H1 (cell line): ENCODE results near the gene TMEM86B. TPM values are rescaled to one million over a fixed set of nuclear protein-coding genes. Genes with fewer than 3 reads are reported as not detected.

ENCODE experiments used
- ATF2 ChIP-seq: IDR thresholded peaks from 2 replicates; pipeline ENCODE4 v1.6.1; 2012; ENCODE audit warnings: low read length, inconsistent platforms
- CHD7 ChIP-seq: fragments of 300-600 bp; sonication (generic); IDR thresholded peaks from 2 replicates; pipeline ENCODE4 v1.7.1; 2012; ENCODE audit warnings: low read length, moderate library complexity, mild to moderate bottlenecking, inconsistent platforms; ENCODE audit not compliant: insufficient replicate concordance
- JUND ChIP-seq: IDR thresholded peaks from 2 replicates; pipeline ENCODE4 v1.6.1; 2011; ENCODE audit warnings: mild to moderate bottlenecking, improper control_type of control experiment, low read length
- KDM4A ChIP-seq: IDR thresholded peaks from one replicate; pipeline ENCODE4 v1.7.1; 2012; ENCODE audit warnings: low read depth, mild to moderate bottlenecking, moderate library complexity, low read length, inconsistent platforms; ENCODE audit not compliant: severe bottlenecking
- POLR2A ChIP-seq, 2 experiments: IDR thresholded peaks; 1 replicate in 1 of 2; 2 replicates in 1 of 2; pipeline ENCODE4 v1.6.1; 2011; ENCODE audit warnings: low read depth in 2 of 2, low read length in 2 of 2, mild to moderate bottlenecking in 2 of 2; ENCODE audit errors: control extremely low read depth in 1 of 2
- SIX5 ChIP-seq: IDR thresholded peaks from 2 replicates; pipeline ENCODE4 v1.6.1; 2011; ENCODE audit warnings: mild to moderate bottlenecking, low read depth, low read length
- SP1 ChIP-seq: IDR thresholded peaks from 2 replicates; pipeline ENCODE4 v1.6.1; 2011; ENCODE audit warnings: low read depth, low read length
- SRF ChIP-seq: IDR thresholded peaks from 2 replicates; pipeline ENCODE4 v1.6.1; 2011; ENCODE audit warnings: mild to moderate bottlenecking, low read depth, low read length, moderate library complexity
- SUZ12 ChIP-seq: fragments of 200-600 bp; sonication (generic); IDR thresholded peaks from 2 replicates; pipeline ENCODE4 v1.6.1; 2012; ENCODE audit warnings: mild to moderate bottlenecking, inconsistent platforms, low read length, moderate library complexity, mixed read lengths
- TAF1 ChIP-seq: IDR thresholded peaks from 2 replicates; pipeline ENCODE4 v1.6.1; 2011; ENCODE audit warnings: mild to moderate bottlenecking, low read depth, low read length
- TCF12 ChIP-seq: IDR thresholded peaks from 2 replicates; pipeline ENCODE4 v1.6.1; 2011; ENCODE audit warnings: low read depth, mild to moderate bottlenecking, low read length
- polyA plus RNA-seq, 7 experiments: library from polyadenylated mRNA; depleted of rRNA in 3 of 7; stranded (reverse) in 5 of 7; unstranded in 2 of 7; fragments of >200 nt in 5 of 7; fragments of 200-250 nt in 2 of 7; gene quantifications; 1 replicate in 5 of 7; 2 replicates in 1 of 7; 4 replicates in 1 of 7; pipeline versions ENCODE4 v1.2.1 to v1.2.3, GENCODE V29; 2011 to 2013; ENCODE audit warnings: missing spikeins in 2 of 7, mixed read lengths in 2 of 7
- total RNA-seq: library from RNA; stranded (reverse); fragmentation: NEBNext Ultra II Directional; extraction: Animal tissue kit (Norgen Biotek cat#: 25700); gene quantifications from 2 replicates; pipeline ENCODE4 v1.2.1, GENCODE V29; 2021

The TMEM86B gene
- total and polyA plus RNA-seq, 2 of the 8 experiments (the other 6 are each of a cell fraction or from before 2014, with no cell fraction given), result 2.0 to 2.9 TPM

- no peak for TF ChIP-seq CHD7
- TF ChIP-seq JUND, result no peak
- no peak for TF ChIP-seq ATF2
- TF ChIP-seq SIX5, result no peak
- no peak for TF ChIP-seq KDM4A
- TF ChIP-seq TCF12, result no peak
- TF ChIP-seq SRF, result no peak
- TF ChIP-seq SP1, result no peak
- TF ChIP-seq SUZ12, result no peak
- TF ChIP-seq POLR2A (IDR thresholded peaks at IDR 0.05; ENCODE audit: control extremely low read depth in 1 of 2, low read depth in 2 of 2, low read length in 2 of 2), result no peak
- no peak for TF ChIP-seq TAF1
Observed at GRCh38 chr19:55213547-55213946, 15.0 kb downstream of the TMEM86B start (continued).
